ENCODE data around the gene MACROH2A1.
"Not testable (repeated sequence)": the region's sequence is repeated elsewhere in the genome, so short reads cannot be mapped to it uniquely, and the experiment has no call there.

MACROH2A1 gene

GRCh38 chr5:135379046-135379654, 19.9 kb downstream of the MACROH2A1 start:
- DNase-seq (ENCODE audit: low read depth in 2 of 2) = no peak

GRCh38 chr5:135377751-135378680, 21.0 kb downstream of the MACROH2A1 start:
- no peak for DNase-seq (ENCODE audit: low read depth in 2 of 2)

GRCh38 chr5:135376961-135377624, 21.9 kb downstream of the MACROH2A1 start:
- no peak for DNase-seq (ENCODE audit: low read depth in 2 of 2)

- no peak for DNase-seq (ENCODE audit: low read depth in 2 of 2)
These were observed 23.8 kb downstream of the MACROH2A1 start for GRCh38 chr5:135375040-135375793.

- no peak for DNase-seq (ENCODE audit: low read depth in 2 of 2)
These were observed 25.1 kb downstream of the MACROH2A1 start for GRCh38 chr5:135373736-135374515.

- DNase-seq (ENCODE audit: low read depth in 2 of 2) = no peak
These were observed 26.2 kb downstream of the MACROH2A1 start for GRCh38 chr5:135372654-135373381.

GRCh38 chr5:135371622-135372232, 27.3 kb downstream of the MACROH2A1 start:
- DNase-seq (ENCODE audit: low read depth in 2 of 2) = no peak

GRCh38 chr5:135369952-135370351, 29.1 kb downstream of the MACROH2A1 start:
- no peak for DNase-seq (ENCODE audit: low read depth in 2 of 2)

GRCh38 chr5:135367554-135367953, 31.5 kb downstream of the MACROH2A1 start:
- DNase-seq (ENCODE audit: low read depth in 2 of 2) = no peak

- no peak for DNase-seq (ENCODE audit: low read depth in 2 of 2)
These were observed 32.0 kb downstream of the MACROH2A1 start for GRCh38 chr5:135367076-135367475.

GRCh38 chr5:135365281-135365680, 33.8 kb downstream of the MACROH2A1 start:
- no peak for DNase-seq (ENCODE audit: low read depth in 2 of 2)

- DNase-seq (ENCODE audit: low read depth in 2 of 2) = no peak
These were observed 34.4 kb downstream of the MACROH2A1 start for GRCh38 chr5:135364421-135365262.

GRCh38 chr5:135363342-135363741, 35.7 kb downstream of the MACROH2A1 start:
- not testable (repeated sequence) for DNase-seq (ENCODE audit: low read depth in 2 of 2)

GRCh38 chr5:135362102-135362501, 36.9 kb downstream of the MACROH2A1 start:
- DNase-seq (ENCODE audit: low read depth in 2 of 2) = no peak

GRCh38 chr5:135360278-135361274, 38.5 kb downstream of the MACROH2A1 start:
- no peak for DNase-seq (ENCODE audit: low read depth in 2 of 2)

- no peak for DNase-seq (ENCODE audit: low read depth in 2 of 2)
These were observed 39.5 kb downstream of the MACROH2A1 start for GRCh38 chr5:135359374-135360165.

- DNase-seq (ENCODE audit: low read depth in 2 of 2) = no peak
These were observed 41.3 kb downstream of the MACROH2A1 start for GRCh38 chr5:135357685-135358084.
